OCI-LY7 (cell line): ENCODE results near the gene ZC2HC1C.

ENCODE experiments used
- CTCF ChIP-seq: fragments of 200-600 bp; sonication (generic); conservative IDR thresholded peaks from 2 replicates; pipeline ENCODE4 v1.5.1; 2014; ENCODE audit warnings: mild to moderate bottlenecking, antibody characterized with exemption, low read length, moderate library complexity, mixed read lengths
- EZH2phosphoT487 ChIP-seq: fragments of 200-600 bp; sonication (generic); IDR thresholded peaks from 2 replicates; pipeline ENCODE4 v1.6.1; 2018; ENCODE audit warnings: low read depth, borderline replicate concordance, mild to moderate bottlenecking, mixed run types, antibody characterized with exemption, low read length, moderate library complexity, mixed read lengths

GRCh38 chr14:75083271-75083670, 13.8 kb downstream of the ZC2HC1C start:
- TF ChIP-seq CTCF: no peak
- no peak for TF ChIP-seq EZH2phosphoT487
